ENCODE results near the gene CTNNA3. TPM values are rescaled to one million over a fixed set of nuclear protein-coding genes. Genes with fewer than 3 reads are reported as not detected.
"Not testable (repeated sequence)": the region's sequence is repeated elsewhere in the genome, so short reads cannot be mapped to it uniquely, and the experiment has no call there.

The CTNNA3 gene
- polyA plus RNA-seq, 4 donors, result 1.0 to 3.9 (median 2.9) TPM

- no peak for DNase-seq (ENCODE audit: low read depth in 4 of 4, low spot score in 3 of 4)
Measured at GRCh38 chr10:66365686-66366085, 1330.3 kb downstream of the CTNNA3 start.

DNA sequence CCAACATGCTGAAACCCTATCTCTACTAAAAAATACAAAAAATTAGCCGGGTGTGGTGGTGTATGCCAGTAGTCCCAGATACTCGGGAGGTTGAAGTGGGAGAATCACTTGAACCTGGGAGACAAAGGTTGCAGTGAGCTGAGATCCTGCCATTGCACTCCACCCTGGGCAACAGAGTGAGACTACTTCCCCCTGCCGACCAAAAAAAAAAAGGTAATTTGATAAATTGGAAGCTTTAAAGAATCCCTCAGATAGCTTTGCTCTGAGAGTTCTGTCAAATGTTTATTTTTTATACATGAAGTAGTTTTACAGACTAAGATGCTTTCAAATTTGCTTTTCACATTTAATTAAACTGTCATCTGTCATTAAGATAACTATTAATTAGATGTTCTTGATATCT lies 1333.5 kb downstream of the CTNNA3 start:
- DNase-seq (ENCODE audit: low read depth in 4 of 4, low spot score in 3 of 4), result no peak

GRCh38 chr10:66353822-66354221 lies 1342.2 kb downstream of the CTNNA3 start:
- not testable (repeated sequence) for DNase-seq (ENCODE audit: low read depth in 4 of 4, low spot score in 3 of 4)

DNA sequence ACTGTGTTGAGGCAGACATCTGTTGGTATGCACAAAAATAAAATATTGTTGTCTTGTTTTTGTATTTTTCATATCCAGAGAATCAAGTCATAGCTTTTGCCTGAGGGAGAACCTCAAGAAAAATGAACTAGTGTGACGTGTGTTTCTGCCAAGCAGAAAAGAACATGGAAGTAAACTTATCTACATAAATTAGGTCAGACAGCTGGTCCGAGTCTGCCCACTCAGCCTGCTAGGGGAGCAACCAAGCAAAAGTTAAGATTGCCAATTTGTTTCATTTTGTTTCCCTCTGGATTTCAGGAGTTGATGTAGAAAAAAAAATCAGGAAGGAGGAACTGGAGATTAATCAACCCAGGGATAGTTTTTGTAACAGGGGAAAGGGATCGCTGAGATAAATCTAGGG lies 1342.6 kb downstream of the CTNNA3 start:
- no peak for DNase-seq (ENCODE audit: low read depth in 4 of 4, low spot score in 3 of 4)

DNA sequence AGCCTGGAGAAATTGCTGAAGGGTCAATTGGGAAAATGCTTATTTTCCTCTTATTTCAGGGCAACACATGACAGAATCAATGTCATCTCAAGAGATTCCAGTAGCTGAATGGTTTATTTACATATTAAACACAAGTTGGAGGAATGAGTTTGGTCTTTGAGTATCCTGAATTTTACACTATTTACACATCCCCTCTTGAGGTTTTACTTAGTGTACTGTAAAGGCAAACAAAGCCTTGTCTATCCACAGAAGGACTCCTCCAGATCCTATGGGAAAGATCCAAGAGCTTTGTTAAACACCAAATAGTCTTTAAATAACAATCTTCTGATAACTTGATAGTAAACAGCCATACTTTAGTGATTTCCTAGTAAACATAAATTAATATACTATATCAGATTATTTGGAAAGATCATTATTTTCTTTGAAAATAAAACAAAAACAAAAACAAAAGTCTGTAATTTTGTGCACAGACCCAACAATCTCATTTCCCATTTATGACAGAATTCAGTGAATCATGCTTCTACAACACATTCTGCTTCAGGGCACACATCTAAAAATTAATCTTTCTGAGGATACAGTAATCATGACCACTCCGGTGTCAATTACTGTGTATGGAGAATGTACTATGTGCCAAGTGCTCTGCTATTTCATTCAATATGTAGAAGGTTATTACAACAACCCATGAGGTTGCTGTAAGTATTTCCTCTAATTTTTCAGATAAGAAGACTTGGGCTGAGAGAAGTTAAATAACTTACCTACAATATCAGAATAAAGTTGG lies 1345.2 kb downstream of the CTNNA3 start:
- no peak for DNase-seq (ENCODE audit: low read depth in 4 of 4, low spot score in 3 of 4)

DNA sequence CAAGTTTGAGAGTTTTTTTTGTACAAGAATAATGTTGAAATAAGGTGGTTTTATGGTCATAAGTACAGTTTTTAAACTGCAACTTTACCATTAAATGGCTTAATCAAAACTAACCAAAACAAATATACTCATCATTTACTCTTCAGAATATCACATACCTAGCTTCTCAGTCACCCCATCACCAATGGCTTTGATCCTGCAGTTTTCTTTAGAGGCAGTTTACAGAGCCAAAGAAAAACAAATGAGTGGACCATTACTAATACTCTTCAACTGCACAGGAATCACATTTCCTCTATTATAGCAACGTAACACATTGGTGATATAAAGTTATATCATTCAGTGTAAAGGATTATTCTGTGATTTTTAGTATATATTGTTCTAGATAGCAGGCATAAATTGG lies 1346.3 kb downstream of the CTNNA3 start:
- no peak for DNase-seq (ENCODE audit: low read depth in 4 of 4, low spot score in 3 of 4)

- no peak for DNase-seq (ENCODE audit: low read depth in 4 of 4, low spot score in 3 of 4)
Measured at GRCh38 chr10:66349076-66349475, 1346.9 kb downstream of the CTNNA3 start.

GRCh38 chr10:66337211-66337610 lies 1358.8 kb downstream of the CTNNA3 start:
- DNase-seq (ENCODE audit: low read depth in 4 of 4, low spot score in 3 of 4), result no peak

GRCh38 chr10:66336791-66337190 lies 1359.2 kb downstream of the CTNNA3 start:
- no peak for DNase-seq (ENCODE audit: low read depth in 4 of 4, low spot score in 3 of 4)

GRCh38 chr10:66335753-66336152 lies 1360.2 kb downstream of the CTNNA3 start:
- not testable (repeated sequence) for DNase-seq (ENCODE audit: low read depth in 4 of 4, low spot score in 3 of 4)

GRCh38 chr10:66329147-66329546 lies 1366.8 kb downstream of the CTNNA3 start:
- DNase-seq (ENCODE audit: low read depth in 4 of 4, low spot score in 3 of 4), result no peak

- no peak for DNase-seq (ENCODE audit: low read depth in 4 of 4, low spot score in 3 of 4)
Measured at GRCh38 chr10:66326876-66327275, 1369.1 kb downstream of the CTNNA3 start.

DNA sequence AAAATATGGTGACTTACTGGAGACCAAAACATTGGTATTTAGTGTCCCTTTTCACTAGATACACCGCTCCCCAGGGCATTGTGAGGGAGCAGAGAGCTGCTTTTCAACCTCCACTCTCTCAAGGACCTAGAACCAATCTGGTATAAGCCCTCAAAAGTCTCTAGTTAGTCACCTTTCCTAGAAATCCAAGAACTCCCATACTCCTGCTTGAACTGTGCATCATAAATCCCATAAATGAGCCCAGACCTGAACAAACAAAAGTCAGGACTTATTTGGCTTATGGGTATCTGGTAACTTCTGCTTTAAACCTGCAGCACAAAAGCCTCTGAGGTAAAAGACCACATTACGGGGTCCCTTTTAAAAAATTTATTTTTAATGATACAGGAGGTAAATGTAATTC lies 1373.2 kb downstream of the CTNNA3 start:
- DNase-seq (ENCODE audit: low read depth in 4 of 4, low spot score in 3 of 4), result no peak

DNA sequence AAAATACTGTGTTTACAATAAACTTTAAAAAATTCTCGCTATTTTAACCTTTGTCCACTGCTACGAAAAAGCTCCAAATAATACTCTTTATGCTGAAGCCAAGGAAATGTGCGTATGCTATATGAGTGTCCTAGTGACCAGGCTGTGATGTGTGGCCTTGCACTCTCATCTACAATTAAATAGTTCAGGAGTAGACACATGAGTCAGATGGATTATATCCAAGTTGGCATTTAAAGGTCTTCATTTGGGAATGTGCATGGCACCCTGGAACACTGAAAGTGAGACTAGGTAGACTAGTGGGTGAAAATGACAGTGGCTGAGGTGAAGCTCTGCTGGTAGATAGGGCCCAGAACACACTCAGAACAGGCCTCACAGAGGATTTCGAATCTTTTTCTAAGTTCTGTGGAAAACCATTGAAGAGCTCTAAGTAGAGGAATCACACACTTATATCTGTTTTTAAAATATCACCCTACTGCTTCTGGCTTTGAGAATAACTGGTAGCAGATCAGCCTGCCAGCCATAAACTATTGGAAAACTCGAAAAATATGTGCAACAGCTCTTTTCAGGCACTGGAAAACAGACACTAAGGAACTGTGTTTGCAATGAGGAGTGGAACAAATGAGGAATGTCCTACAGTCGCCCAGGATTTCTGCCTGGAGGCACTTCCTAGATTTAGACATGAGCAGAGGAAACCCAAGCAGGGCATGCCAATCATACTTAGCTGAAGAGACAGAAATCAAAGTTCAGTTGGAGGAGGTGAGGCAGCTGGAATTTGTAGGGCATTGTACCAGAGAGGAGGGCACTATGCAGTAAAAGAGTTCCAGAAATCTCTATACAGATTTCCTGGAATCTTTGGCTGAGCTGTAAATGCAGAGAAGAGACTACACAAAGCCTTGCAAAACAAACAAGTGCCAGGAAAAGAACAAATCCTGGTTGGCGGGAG lies 1374.0 kb downstream of the CTNNA3 start:
- DNase-seq (ENCODE audit: low read depth in 4 of 4, low spot score in 3 of 4), result no peak

GRCh38 chr10:66318761-66319160 lies 1377.2 kb downstream of the CTNNA3 start:
- DNase-seq (ENCODE audit: low read depth in 4 of 4, low spot score in 3 of 4), result no peak

- peak; percentile 7 to 18 (median 10) for DNase-seq (ENCODE audit: low read depth in 4 of 4, low spot score in 3 of 4)
Measured at GRCh38 chr10:66307826-66308225, 1388.2 kb downstream of the CTNNA3 start.

GRCh38 chr10:66301078-66301477 lies 1394.9 kb downstream of the CTNNA3 start:
- DNase-seq (ENCODE audit: low read depth in 4 of 4, low spot score in 3 of 4), result no peak

DNA sequence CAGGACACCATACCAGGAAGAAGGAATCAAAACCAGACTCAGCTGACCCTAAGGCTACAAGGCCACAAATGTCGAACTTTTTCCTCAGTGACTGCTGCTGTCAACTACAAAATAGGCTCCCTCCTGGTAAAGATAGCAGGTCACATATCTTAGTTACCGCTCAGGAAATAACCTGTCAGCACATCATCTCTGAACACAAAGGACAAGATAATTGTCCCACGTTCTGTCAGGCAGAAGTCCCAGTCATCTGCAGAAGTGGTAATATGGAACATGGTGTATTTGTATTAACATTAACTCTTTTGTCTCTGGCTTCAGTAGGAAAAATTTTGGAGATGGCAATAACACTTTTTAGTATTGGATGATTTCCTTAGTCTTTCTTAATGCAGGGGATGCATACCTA lies 1400.4 kb downstream of the CTNNA3 start:
- DNase-seq (ENCODE audit: low read depth in 4 of 4, low spot score in 3 of 4), result no peak

DNA sequence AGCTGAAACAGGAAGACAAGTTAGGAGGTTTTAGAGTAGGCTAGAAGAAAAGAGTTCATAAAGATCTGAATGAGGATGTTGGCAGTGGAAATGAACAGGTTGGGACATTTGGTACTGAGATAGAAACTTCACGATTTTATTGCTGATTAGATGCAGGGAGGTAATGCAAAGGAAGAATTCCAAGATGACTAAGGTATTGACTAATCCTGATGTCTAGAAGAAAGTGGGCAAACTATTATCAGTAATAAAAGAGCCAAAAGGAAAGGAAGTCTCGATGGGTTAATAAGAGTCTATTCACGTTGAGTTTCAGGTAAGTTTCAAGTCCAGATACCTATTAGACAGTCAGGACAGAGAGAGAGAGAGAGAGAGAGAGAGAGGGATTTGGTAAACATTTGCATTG lies 1401.5 kb downstream of the CTNNA3 start:
- DNase-seq (ENCODE audit: low read depth in 4 of 4, low spot score in 3 of 4), result no peak

DNA sequence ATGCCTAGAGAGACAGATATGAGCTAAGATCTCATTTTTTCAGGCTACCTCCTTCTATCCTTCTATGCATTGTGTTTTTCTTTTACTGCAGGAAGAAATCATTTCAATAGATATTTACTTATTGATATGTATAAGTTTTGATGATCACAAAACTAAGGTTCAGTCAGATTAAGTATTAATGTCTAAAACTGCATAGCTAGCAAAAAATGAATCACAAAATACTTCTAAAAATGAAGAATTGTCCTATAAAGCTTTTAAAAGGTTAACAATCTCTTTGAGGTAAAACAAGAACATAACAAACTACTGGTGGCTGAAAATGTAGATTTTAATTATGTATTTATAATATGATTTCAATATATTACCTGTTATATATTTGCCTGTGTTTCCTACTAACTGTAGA lies 1403.1 kb downstream of the CTNNA3 start:
- DNase-seq (ENCODE audit: low read depth in 4 of 4, low spot score in 3 of 4), result no peak

DNA sequence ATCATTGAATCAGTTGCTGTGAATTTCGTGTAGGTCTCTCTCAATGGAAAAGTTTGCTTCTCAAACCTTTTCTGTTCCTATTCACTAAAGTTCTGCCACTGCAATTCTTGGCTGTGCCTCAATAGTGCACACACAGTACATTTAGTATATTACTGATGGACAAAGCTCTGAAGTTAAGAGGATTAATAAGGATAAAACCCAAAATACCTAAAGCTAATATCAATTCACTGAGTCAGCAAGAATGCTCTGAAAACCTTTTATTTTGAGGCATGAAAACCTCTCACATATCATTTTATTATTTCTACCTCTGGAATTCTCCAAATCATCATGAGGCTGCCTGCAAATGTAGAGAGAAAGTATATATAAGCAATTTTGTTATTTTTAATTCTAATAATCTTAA lies 1403.5 kb downstream of the CTNNA3 start:
- DNase-seq (ENCODE audit: low read depth in 4 of 4, low spot score in 3 of 4), result no peak

GRCh38 chr10:66291133-66291532 lies 1404.9 kb downstream of the CTNNA3 start:
- DNase-seq (ENCODE audit: low read depth in 4 of 4, low spot score in 3 of 4), result no peak
